Activated CD8-positive, alpha-beta T cell treated with anti-CD3 and anti-CD28 coated beads for 36 hours (primary cell): ENCODE measurements around the gene URM1. TPM values are rescaled to one million over a fixed set of nuclear protein-coding genes. Genes with fewer than 3 reads are reported as not detected.

Experiments
- ATAC-seq: fragments of 200-7000 bp; cut with Tn5 transposase; one replicate; pipeline ENCODE4 v1.10.0; 2021; ENCODE audit warnings: mild to moderate bottlenecking, moderate library complexity
- CTCF ChIA-PET: fragments of 350-600 bp; sonication (Branson Sonifier 250); formaldehyde crosslinking; loops from one replicate; lab custom pipeline; 2021; ENCODE audit warnings: antibody characterized with exemption; lab: Charles Lee
- POLR2A ChIA-PET: fragments of 350-600 bp; sonication (Branson Sonifier 250); formaldehyde crosslinking; loops from one replicate; lab custom pipeline; 2021; ENCODE audit warnings: antibody characterized with exemption; lab: Charles Lee
- DNase-seq: peaks from one replicate; pipeline ENCODE4 v3.0.0-alpha.2; 2020
- H3K27ac Mint-ChIP-seq: one replicate; pipeline ENCODE4 v1.8.0; 2021; ENCODE audit warnings: mild to moderate bottlenecking, mixed read lengths
- H3K27me3 Mint-ChIP-seq: one replicate; pipeline ENCODE4 v1.8.0; 2021; ENCODE audit warnings: mixed read lengths
- H3K36me3 Mint-ChIP-seq: one replicate; pipeline ENCODE4 v1.8.0; 2021; ENCODE audit warnings: low read depth, mixed read lengths
- H3K4me1 Mint-ChIP-seq: one replicate; pipeline ENCODE4 v1.8.0; 2021; ENCODE audit warnings: low read depth, mixed read lengths
- H3K4me3 Mint-ChIP-seq: one replicate; pipeline ENCODE4 v1.8.0; 2021; ENCODE audit warnings: mild to moderate bottlenecking, moderate library complexity, mixed read lengths
- H3K9me3 Mint-ChIP-seq: one replicate; pipeline ENCODE4 v1.8.0; 2021; ENCODE audit warnings: mixed read lengths
- CTCF ChIP-seq: fragments of 200-600 bp; IDR thresholded peaks from one replicate; pipeline ENCODE4 v1.8.0; 2022; ENCODE audit warnings: antibody characterized with exemption, mild to moderate bottlenecking
- intact Hi-C: fragments of 100-400 bp; cut with micrococcal nuclease; formaldehyde crosslinking; loops from one replicate; pipeline ENCODE4 v1.10.0; 2022
- total RNA-seq, 2 experiments: library from RNA; stranded (reverse); gene quantifications; one replicate each; pipeline ENCODE4 v1.2.3, GENCODE V29; 2021

The URM1 gene
- total RNA-seq, 2 experiments from 2014 or later: 56.3 to 60.2 TPM

- CTCF ChIA-PET: interaction anchor here (0.6 to 1.4 kb wide), 22 partner anchors 10 to 213 kb away, joined by 3 to 21 read pairs (median 4); partner anchors contain the start of genes CERCAM, GOLGA2, SWI5 and URM1
- Mint-ChIP-seq H3K36me3 (peaks cover 9% of the 10 kb centered on the region), H3K9me3 (no peaks in the 10 kb centered on the region), H3K27ac (peak overlapping the region; percentile 65), H3K4me3 (peak overlapping the region; percentile 80), H3K27me3 (no peaks in the 10 kb centered on the region), H3K4me1 (peaks cover 6% of the 10 kb centered on the region)
- POLR2A ChIA-PET: interaction anchor here (0.7 to 1.8 kb wide), 8 partner anchors 8 to 478 kb away, joined by 3 to 5 read pairs (median 3); partner anchors contain the start of genes CIZ1 and TRUB2
- intact Hi-C loops: loop anchor here (2.0 kb wide), 1 partner anchor 46 kb away; no protein-coding TSS in a partner anchor
- TF ChIP-seq CTCF: no peak
- ATAC-seq: peak; percentile 43
- DNase-seq: peak; percentile 23
Observed at GRCh38 chr9:128340691-128341434, 30.3 kb upstream of the URM1 start.

GRCh38 chr9:128341435-128341849 lies 29.7 kb upstream of the URM1 start:
- peak overlapping the region; percentile 80 for H3K4me3 Mint-ChIP-seq
- H3K4me1 Mint-ChIP-seq: peaks cover 6% of the 10 kb centered on the region
- H3K9me3 Mint-ChIP-seq: no peaks in the 10 kb centered on the region
- ChIA-PET POLR2A (interaction anchor here (0.7 to 1.8 kb wide), 8 partner anchors 8 to 478 kb away, joined by 3 to 5 read pairs (median 3); partner anchors contain the start of genes CIZ1 and TRUB2), CTCF (interaction anchor here (0.6 to 1.4 kb wide), 26 partner anchors 9 to 213 kb away, joined by 3 to 21 read pairs (median 4); partner anchors contain the start of genes CERCAM, COQ4, GOLGA2 and SWI5)
- H3K27ac Mint-ChIP-seq: peak overlapping the region; percentile 65
- peak; percentile 69 for TF ChIP-seq CTCF
- intact Hi-C loops: loop anchor here (2.0 kb wide), 1 partner anchor 47 kb away; no protein-coding TSS in a partner anchor
- H3K36me3 Mint-ChIP-seq: peaks cover 9% of the 10 kb centered on the region
- DNase-seq: peak; percentile 88
- ATAC-seq: peak; percentile 73
- H3K27me3 Mint-ChIP-seq: no peaks in the 10 kb centered on the region

- Mint-ChIP-seq H3K9me3 (no peaks in the 10 kb centered on the region), H3K4me3 (no peak overlapping the region), H3K27me3 (no peaks in the 10 kb centered on the region), H3K4me1 (peaks cover 6% of the 10 kb centered on the region), H3K27ac (no peak overlapping the region), H3K36me3 (peaks cover 9% of the 10 kb centered on the region)
- TF ChIP-seq CTCF: no peak
- intact Hi-C loops: no loop called here
- DNase-seq: no peak
- POLR2A ChIA-PET: no interaction called here
- CTCF ChIA-PET: interaction anchor here (1.2 to 1.6 kb wide), 2 partner anchors 20 to 88 kb away, joined by 3 to 4 read pairs; no protein-coding TSS in a partner anchor
- no peak for ATAC-seq
Observed at GRCh38 chr9:128342971-128343680, 28.0 kb upstream of the URM1 start.

- H3K9me3 Mint-ChIP-seq: no peaks in the 10 kb centered on the region
- H3K27ac Mint-ChIP-seq: no peak overlapping the region
- H3K27me3 Mint-ChIP-seq: no peaks in the 10 kb centered on the region
- intact Hi-C loops: no loop called here
- ChIA-PET POLR2A (no interaction called here), CTCF (interaction anchor here (1.5 to 1.6 kb wide), 2 partner anchors 19 to 49 kb away, joined by 4 to 6 read pairs; no protein-coding TSS in a partner anchor)
- H3K4me3 Mint-ChIP-seq: no peak overlapping the region
- DNase-seq (no peak), ATAC-seq (no peak)
- H3K4me1 Mint-ChIP-seq: peaks cover 6% of the 10 kb centered on the region
- H3K36me3 Mint-ChIP-seq: peaks cover 9% of the 10 kb centered on the region
- no peak for TF ChIP-seq CTCF
Observed at GRCh38 chr9:128343855-128344254, 27.3 kb upstream of the URM1 start.
